Subcutaneous adipose tissue (tissue), 4 donors: ENCODE data around the gene KNL1. TPM values are rescaled to one million over a fixed set of nuclear protein-coding genes. Genes with fewer than 3 reads are reported as not detected.

Experiments
- total RNA-seq, 4 donors: library from RNA; depleted of rRNA; stranded (reverse); fragments of >200 nt; gene quantifications; one replicate each; pipeline ENCODE4 v1.1.0, GENCODE V29; 2016
- TF ChIP-seq, protein P1 (sequence below): fragments of 450-650 bp; IDR thresholded peaks from one replicate; pipeline ENCODE4 v1.5.1; 2016; ENCODE audit warnings: low read depth, mild to moderate bottlenecking, control low read depth, antibody characterized with exemption, moderate library complexity

KNL1 gene
- total RNA-seq, 4 donors from 2014 or later, result 0.19 to 3.7 (median 1.2) TPM

DNA sequence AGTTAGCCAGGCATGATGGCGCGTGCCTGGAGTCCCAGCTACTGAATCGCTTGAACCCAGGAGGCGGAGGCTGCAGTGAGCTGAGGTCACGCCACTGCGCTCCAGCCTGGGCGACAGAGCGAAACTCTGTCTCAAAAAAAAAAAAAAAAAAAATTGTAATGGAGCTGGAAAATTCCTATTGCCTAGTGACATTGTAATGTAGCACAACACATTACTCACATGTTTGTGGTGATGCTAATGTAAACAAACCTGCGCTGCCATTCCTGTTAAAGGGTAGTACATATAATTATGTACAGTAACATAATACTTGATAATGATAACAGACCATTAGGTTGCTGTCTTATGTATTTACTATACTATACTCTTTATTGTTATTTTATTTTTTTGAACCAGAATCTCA, 39.1 kb downstream of the KNL1 start:
- TF ChIP-seq, protein P1, sequence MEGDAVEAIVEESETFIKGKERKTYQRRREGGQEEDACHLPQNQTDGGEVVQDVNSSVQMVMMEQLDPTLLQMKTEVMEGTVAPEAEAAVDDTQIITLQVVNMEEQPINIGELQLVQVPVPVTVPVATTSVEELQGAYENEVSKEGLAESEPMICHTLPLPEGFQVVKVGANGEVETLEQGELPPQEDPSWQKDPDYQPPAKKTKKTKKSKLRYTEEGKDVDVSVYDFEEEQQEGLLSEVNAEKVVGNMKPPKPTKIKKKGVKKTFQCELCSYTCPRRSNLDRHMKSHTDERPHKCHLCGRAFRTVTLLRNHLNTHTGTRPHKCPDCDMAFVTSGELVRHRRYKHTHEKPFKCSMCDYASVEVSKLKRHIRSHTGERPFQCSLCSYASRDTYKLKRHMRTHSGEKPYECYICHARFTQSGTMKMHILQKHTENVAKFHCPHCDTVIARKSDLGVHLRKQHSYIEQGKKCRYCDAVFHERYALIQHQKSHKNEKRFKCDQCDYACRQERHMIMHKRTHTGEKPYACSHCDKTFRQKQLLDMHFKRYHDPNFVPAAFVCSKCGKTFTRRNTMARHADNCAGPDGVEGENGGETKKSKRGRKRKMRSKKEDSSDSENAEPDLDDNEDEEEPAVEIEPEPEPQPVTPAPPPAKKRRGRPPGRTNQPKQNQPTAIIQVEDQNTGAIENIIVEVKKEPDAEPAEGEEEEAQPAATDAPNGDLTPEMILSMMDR, result no peak

DNA sequence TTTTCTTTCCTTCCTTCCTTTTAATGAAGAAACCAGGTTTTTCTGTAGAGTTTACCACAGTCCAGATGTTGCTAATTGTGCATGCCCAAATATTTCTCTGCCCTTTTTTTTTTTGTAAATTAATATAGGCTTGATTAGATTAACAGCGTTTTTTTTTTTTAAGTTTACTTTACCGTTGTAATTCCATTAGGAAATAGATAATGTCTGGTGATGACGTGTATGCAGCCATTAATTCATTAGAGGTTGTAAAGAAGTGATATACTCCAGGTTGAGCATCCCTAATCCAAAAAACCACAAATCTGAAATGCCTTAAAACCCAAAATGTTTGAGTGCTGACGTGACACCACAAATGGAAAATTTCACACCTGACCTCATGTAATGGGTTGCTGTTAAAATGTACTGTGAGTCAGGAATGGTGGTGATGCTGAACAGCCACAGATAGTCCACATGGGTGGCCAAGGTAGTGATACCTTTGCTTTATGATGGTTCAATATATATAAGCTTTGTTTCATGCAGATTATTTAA, 43.2 kb downstream of the KNL1 start:
- TF ChIP-seq, protein P1, result no peak

DNA sequence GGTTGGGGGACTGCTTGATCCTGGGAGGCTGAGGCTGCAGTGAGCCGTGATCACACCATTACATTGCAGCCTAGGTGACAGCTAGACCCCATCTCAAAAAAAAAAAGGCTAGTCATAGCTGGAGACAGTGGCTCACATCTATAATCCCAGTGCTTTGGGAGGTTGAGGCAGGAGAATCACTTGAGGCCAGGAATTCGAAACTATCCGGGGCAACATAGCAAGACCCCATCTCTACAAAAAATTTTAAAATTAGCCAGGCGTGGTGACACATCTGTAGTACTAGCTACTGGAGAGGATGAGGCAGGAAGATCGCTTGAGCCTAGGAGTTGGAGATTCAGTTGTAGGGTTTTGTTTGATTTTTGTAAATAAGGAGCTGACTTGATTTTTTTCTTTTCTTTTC, 45.6 kb downstream of the KNL1 start:
- TF ChIP-seq, protein P1, result no peak

DNA sequence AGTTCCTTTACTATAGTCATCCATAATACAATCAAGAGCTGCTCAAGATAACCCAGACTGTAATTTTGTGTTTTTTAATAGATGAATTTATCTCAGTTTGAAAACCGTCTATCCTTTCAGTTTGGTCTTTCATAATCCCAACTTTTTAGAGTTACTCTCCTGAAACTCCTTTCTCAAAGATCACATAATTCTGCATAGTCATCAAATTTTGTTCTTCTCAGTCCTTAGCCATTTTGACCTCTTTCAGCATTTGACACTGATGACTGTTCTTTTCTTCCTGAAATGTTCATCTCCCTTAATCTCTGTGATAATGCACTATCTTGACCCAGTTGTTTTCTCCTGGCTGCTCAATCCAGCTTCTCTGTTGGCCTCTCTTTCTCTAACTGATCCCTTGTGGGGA, 53.5 kb downstream of the KNL1 start:
- TF ChIP-seq, protein P1, result no peak

DNA sequence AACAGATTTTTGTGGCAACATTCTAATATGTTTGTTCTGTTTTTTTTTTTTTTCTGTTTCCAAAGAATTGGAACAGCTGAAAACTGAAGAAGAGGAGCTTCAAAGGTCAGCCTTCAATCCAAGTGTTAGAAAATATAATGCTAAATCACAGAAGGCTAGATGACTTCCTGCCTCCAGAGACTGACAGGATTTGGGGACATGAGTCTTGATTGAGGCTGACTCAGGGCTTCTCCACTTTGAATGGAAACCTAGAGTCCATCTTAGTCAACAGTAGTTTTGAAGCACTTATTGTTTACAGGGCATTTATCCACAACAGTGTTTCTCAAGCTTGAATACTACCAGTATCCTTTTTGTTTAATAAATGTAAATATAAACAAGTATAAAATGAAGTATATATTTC, 56.4 kb downstream of the KNL1 start:
- TF ChIP-seq, protein P1, result no peak

DNA sequence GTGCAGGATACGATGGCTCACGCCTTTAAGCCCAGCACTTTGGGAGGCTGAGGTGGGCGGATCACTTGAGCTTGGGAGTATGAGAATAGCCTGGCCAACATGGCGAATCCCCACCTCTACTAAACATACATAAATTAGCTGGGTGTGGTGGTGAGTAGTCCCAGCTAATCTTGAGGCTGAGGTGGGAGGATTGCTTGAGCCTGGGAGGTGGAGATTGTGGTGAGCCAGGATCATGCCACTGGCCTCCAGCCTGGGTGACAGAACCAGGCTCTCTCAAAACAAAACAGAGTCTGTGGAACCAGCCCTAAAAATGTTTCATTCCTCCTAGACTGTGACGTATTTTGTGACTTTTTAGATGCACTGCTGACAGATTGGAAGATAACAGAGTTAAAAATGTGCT, 66.6 kb downstream of the KNL1 start:
- TF ChIP-seq, protein P1, result no peak

DNA sequence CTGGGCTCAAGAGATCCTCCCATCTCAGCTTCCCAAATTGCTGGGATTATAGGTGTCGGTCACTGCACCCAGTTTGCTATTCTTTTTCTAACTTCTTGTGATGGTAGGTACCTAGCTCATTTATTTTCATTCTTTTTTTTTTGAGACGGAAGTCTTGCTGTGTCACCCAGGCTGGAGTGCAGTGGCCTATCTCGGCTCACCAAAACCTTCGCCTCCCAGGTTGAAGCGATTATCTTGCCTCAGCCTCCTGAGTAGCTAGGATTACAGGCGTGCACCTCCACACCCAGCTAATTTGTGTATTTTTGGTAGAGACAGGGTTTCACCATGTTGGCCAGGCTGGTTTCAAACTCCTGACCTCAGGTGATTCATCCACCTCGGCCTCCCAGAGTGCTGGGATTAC, 70.9 kb downstream of the KNL1 start:
- TF ChIP-seq, protein P1, result no peak

DNA sequence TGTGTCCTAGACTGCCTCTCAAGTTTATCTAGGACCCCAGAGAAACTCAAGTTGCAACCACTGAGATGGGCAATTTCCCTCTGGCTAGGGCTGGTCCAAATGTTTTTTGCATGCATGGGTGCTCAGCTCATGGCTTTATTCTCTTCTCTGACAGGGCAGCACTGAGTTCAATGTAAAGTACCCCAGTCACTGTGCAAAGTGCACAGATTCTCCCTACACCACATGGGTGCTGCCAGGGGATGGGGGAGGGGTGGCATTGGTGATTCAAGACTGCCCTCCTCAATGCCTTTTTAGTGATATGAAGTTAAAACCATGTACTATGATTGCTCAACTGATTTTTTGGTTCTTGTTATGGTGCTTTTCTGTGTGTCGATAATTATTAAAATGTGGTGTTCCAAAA, 86.1 kb downstream of the KNL1 start:
- TF ChIP-seq, protein P1, result no peak
